HUES6 (cell line): ENCODE measurements around the gene RGL3.

Experiments used
- H3K27ac ChIP-seq: 2 replicates; pipeline ENCODE4 v1.7.0; 2013; ENCODE audit warnings: low read depth, mild to moderate bottlenecking, low read length, inconsistent platforms
- H3K27me3 ChIP-seq: 2 replicates; pipeline ENCODE4 v1.6.1; 2013; ENCODE audit warnings: low read length; ENCODE audit not compliant: control insufficient read depth, insufficient read depth
- H3K36me3 ChIP-seq: 2 replicates; pipeline ENCODE4 v1.6.1; 2013; ENCODE audit warnings: low read length; ENCODE audit not compliant: control insufficient read depth, insufficient read depth
- H3K4me1 ChIP-seq: 2 replicates; pipeline ENCODE4 v1.6.1; 2013; ENCODE audit warnings: low read length; ENCODE audit not compliant: control insufficient read depth, insufficient read depth
- H3K4me3 ChIP-seq: 2 replicates; pipeline ENCODE4 v1.5.1; 2013; ENCODE audit warnings: low read depth, low read length
- H3K9ac ChIP-seq: one replicate; pipeline ENCODE4 v1.6.1; 2013; ENCODE audit warnings: mild to moderate bottlenecking, low read length
- H3K9me3 ChIP-seq: 2 replicates; pipeline ENCODE4 v1.6.1; 2013; ENCODE audit warnings: low read depth, low read length; ENCODE audit not compliant: control insufficient read depth, insufficient read depth

Gene RGL3

GRCh38 chr19:11397089-11397610 lies 22.0 kb downstream of the RGL3 start:
- H3K4me1 ChIP-seq: peaks cover 3% of the 10 kb centered on the region; the same call in 1 of the 2 replicates
- no peaks in the 10 kb centered on the region for H3K9me3 ChIP-seq
- peaks cover 35% of the 10 kb centered on the region for H3K36me3 ChIP-seq
- no peak overlapping the region for H3K9ac ChIP-seq
- H3K27me3 ChIP-seq: no peaks in the 10 kb centered on the region
- H3K27ac ChIP-seq: no peak overlapping the region
- no peak overlapping the region for H3K4me3 ChIP-seq

- no peak overlapping the region for H3K4me3 ChIP-seq
- H3K27ac ChIP-seq: no peak overlapping the region
- H3K27me3 ChIP-seq: no peaks in the 10 kb centered on the region
- no peak overlapping the region for H3K9ac ChIP-seq
- H3K9me3 ChIP-seq: peaks cover 5% of the 10 kb centered on the region
- peaks cover 3% of the 10 kb centered on the region; the same call in 1 of the 2 replicates for H3K4me1 ChIP-seq
- peaks cover 10% of the 10 kb centered on the region for H3K36me3 ChIP-seq
Observed at GRCh38 chr19:11390933-11391680, 28.0 kb downstream of the RGL3 start.

- H3K27me3 ChIP-seq: no peaks in the 10 kb centered on the region
- H3K27ac ChIP-seq: no peak overlapping the region
- peaks cover 5% of the 10 kb centered on the region for H3K9me3 ChIP-seq
- peaks cover 10% of the 10 kb centered on the region for H3K36me3 ChIP-seq
- H3K9ac ChIP-seq: no peak overlapping the region
- H3K4me1 ChIP-seq: peaks cover 3% of the 10 kb centered on the region; the same call in 1 of the 2 replicates
- H3K4me3 ChIP-seq: no peak overlapping the region
Observed at GRCh38 chr19:11390359-11390758, 28.8 kb downstream of the RGL3 start.

DNA sequence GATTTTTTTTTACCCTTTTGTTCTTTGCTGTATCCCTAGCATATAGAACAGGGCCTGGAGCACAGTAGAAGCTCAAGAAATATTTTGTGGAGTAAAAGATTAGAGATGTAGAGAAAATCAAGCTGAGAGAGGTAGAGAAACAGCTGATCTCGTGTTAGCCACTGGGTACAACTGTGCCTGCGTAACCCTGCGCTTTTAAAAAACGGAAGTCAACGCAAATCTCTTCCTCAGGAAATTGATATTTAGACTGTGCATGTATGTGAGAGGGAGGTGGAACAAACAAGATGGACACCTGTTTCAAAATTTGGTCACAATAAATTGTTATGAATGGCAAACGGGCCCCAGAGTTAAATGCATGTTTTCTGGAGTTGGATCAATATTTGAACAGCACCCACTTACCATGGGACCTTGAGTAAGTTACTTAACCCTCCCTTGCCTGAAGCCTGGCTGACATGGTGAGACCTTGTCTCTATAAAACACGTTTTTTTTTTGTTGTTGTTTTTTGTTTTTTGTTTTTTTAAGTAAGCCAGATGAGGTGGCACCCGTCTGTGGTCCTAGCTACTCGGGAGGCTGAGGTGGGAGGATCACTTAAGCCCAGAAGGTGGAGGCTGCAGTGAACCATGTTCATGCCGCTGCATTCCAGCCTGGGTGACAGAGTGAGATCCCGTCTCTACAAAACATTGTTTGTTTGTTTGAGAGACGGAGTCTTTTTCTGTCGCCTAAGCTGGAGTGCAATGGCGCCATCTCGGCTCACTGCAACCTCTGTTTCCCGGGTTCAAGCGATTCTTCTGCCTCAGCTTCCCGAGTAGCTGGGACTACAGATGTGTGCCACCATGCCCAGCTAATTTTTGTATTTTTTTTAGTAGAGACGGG lies 31.7 kb downstream of the RGL3 start:
- Histone ChIP-seq H3K4me1 (no peaks in the 10 kb centered on the region), H3K9ac (no peak overlapping the region), H3K4me3 (no peak overlapping the region), H3K27ac (no peak overlapping the region), H3K27me3 (no peaks in the 10 kb centered on the region), H3K36me3 (no peaks in the 10 kb centered on the region), H3K9me3 (peaks cover 5% of the 10 kb centered on the region)

DNA sequence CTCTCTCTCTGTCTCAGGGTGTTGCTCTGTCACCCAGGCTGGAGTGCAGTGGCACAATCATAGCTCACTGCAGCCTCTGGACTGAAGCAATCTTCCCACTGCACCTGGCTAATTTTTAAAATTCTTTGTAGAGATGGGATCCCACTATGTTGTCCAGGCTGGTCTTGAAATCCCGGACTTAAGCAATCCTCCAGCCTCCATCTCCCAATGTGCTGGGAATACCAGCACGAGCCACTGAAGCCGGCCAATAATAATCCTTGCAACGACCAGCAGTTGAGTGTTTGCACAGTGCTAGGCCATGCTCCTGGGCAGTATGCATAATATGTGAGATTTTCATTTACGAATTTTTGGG lies 34.4 kb downstream of the RGL3 start:
- Histone ChIP-seq H3K9me3 (no peaks in the 10 kb centered on the region), H3K4me3 (no peak overlapping the region), H3K9ac (no peak overlapping the region), H3K27me3 (no peaks in the 10 kb centered on the region), H3K27ac (no peak overlapping the region), H3K4me1 (0 out of 2 replicates have a peak, but pooled peaks cover 6% of the 10 kb centered on the region), H3K36me3 (no peaks in the 10 kb centered on the region)

GRCh38 chr19:11383706-11384048 lies 35.4 kb downstream of the RGL3 start:
- peak overlapping the region; percentile 57 for H3K9ac ChIP-seq
- H3K4me1 ChIP-seq: 0 out of 2 replicates have a peak, but pooled peaks cover 6% of the 10 kb centered on the region
- H3K9me3 ChIP-seq: no peaks in the 10 kb centered on the region
- H3K4me3 ChIP-seq: peak overlapping the region; percentile 69
- H3K36me3 ChIP-seq: no peaks in the 10 kb centered on the region
- H3K27me3 ChIP-seq: no peaks in the 10 kb centered on the region
- no peak overlapping the region for H3K27ac ChIP-seq

GRCh38 chr19:11382898-11383705 lies 36.0 kb downstream of the RGL3 start:
- Histone ChIP-seq H3K27me3 (no peaks in the 10 kb centered on the region), H3K4me3 (peak overlapping the region; percentile 69), H3K27ac (no peak overlapping the region), H3K4me1 (0 out of 2 replicates have a peak, but pooled peaks cover 6% of the 10 kb centered on the region), H3K9ac (no peak overlapping the region), H3K36me3 (no peaks in the 10 kb centered on the region), H3K9me3 (no peaks in the 10 kb centered on the region)

DNA sequence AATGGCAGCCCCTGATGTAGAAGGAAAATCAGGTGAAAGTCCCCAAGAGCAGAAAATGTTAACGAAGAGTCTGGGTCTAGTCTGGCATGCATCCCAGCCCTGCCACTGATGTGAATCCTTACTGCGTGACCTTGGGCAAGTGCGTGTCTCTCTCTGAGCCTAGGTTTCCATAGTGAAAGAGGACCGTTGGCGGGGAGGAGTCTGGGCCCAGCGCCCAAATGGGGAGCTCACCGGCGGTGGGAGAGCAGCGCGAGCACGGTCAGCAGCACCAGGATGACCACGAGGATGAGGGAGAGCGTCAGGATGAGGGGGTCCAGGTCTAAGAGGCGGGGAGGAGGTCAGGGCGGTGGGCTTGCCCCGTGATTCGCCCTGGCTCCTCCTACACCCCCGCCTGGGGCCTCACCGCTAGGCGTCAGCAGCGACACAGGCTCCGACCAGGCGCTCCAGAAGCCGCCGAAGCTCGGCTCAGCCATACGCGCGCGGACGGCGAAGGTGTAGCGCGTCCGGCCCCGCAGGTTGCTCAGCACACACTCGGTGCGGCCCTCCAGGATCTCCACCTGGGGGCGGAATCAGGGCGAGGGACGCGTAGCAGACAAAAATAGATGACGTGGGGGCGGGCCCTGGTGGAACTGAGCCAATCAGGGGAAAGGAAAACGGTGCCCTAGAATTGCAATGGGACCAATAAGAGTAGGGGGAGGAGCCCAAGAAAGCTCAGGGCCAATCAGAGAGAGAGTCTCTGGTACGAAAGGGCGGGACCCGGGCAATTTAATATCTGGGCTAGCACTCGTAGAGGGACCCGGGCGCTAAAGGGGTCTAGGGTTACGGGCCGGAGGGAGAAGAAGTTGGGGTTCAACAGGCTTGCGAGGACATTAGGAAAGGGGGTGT lies 38.2 kb downstream of the RGL3 start:
- Histone ChIP-seq H3K36me3 (no peaks in the 10 kb centered on the region), H3K4me3 (peak overlapping the region; percentile 75), H3K27me3 (no peaks in the 10 kb centered on the region), H3K27ac (peak overlapping the region; percentile 44), H3K4me1 (0 out of 2 replicates have a peak, but pooled peaks cover 6% of the 10 kb centered on the region), H3K9me3 (no peaks in the 10 kb centered on the region), H3K9ac (peak overlapping the region; percentile 75)

DNA sequence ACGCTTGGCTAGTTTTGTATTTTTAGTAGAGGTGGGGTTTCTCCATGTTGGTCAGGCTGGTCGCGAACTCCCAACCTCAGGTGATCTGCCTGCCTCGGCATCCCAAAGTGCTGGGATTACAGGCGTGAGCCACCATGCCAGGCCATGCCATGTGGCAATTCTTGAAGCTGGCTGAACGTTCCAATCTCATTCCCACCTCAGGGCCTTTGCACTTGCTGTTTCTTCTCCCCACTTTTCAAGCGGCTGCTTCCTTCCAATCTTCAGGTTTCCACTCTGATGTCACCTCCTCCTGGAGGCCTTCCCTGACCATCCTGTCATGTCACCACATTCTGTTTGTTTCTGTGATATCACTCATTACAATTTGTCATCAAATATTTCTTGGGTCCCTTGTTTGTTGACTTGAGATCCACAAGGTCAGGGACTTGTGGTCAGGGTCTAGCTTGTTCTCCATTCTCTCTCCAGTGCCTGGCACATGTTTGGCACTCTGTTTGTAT lies 39.2 kb downstream of the RGL3 start:
- no peak overlapping the region for H3K9ac ChIP-seq
- H3K27ac ChIP-seq: no peak overlapping the region

More for the DNA sequence above, 39.2 kb downstream of the RGL3 start:
- peaks cover 10% of the 10 kb centered on the region; the same call in 1 of the 2 replicates for H3K4me1 ChIP-seq
- no peaks in the 10 kb centered on the region for H3K9me3 ChIP-seq
- H3K27me3 ChIP-seq: no peaks in the 10 kb centered on the region
- no peaks in the 10 kb centered on the region for H3K36me3 ChIP-seq
- peak overlapping the region; percentile 75 for H3K4me3 ChIP-seq
